Hepatocyte (in vitro differentiated cells): ENCODE results near the gene TCAP. TPM values are rescaled to one million over a fixed set of nuclear protein-coding genes. Genes with fewer than 3 reads are reported as not detected.

Experiments
- DNase-seq: peaks from one replicate; pipeline ENCODE4 v3.0.0-alpha.2; 2016; ENCODE audit warnings: low spot score
- H2AFZ ChIP-seq: fragments of 200-600 bp; sonication (generic); 2 replicates; pipeline ENCODE4 v1.6.0; 2016; ENCODE audit warnings: antibody characterized with exemption, mild to moderate bottlenecking
- H3K27ac ChIP-seq: fragments of 200-600 bp; sonication (generic); 2 replicates; pipeline ENCODE4 v1.5.1; 2016; ENCODE audit warnings: mild to moderate bottlenecking
- H3K27me3 ChIP-seq: fragments of 200-600 bp; sonication (generic); 2 replicates; pipeline ENCODE4 v1.6.1; 2016
- H3K36me3 ChIP-seq: fragments of 200-600 bp; sonication (generic); replicated peaks from 2 replicates; pipeline ENCODE4 v1.5.1; 2016; ENCODE audit warnings: low read depth; ENCODE audit not compliant: insufficient read depth
- H3K4me1 ChIP-seq: fragments of 200-600 bp; sonication (generic); 2 replicates; pipeline ENCODE4 v1.5.1; 2016; ENCODE audit warnings: mild to moderate bottlenecking, moderate library complexity; ENCODE audit not compliant: insufficient read depth
- H3K4me2 ChIP-seq: fragments of 200-600 bp; sonication (generic); 2 replicates; pipeline ENCODE4 v1.6.0; 2016
- H3K4me3 ChIP-seq: fragments of 200-600 bp; sonication (generic); 2 replicates; pipeline ENCODE4 v1.5.1; 2016; ENCODE audit warnings: mild to moderate bottlenecking
- H3K79me2 ChIP-seq: fragments of 200-600 bp; sonication (generic); 2 replicates; pipeline ENCODE4 v1.6.0; 2017; ENCODE audit warnings: mild to moderate bottlenecking
- H3K9me2 ChIP-seq: fragments of 200-600 bp; sonication (generic); replicated peaks from 2 replicates; pipeline ENCODE4 v1.6.0; 2017; ENCODE audit warnings: mild to moderate bottlenecking; ENCODE audit not compliant: insufficient read depth
- H3K9me3 ChIP-seq: fragments of 200-600 bp; sonication (generic); 2 replicates; pipeline ENCODE4 v1.5.1; 2016; ENCODE audit warnings: low read depth, mild to moderate bottlenecking
- H4K20me1 ChIP-seq: fragments of 200-600 bp; sonication (generic); 2 replicates; pipeline ENCODE4 v1.6.0; 2016; ENCODE audit warnings: mild to moderate bottlenecking; ENCODE audit not compliant: insufficient read depth, poor library complexity, severe bottlenecking
- EZH2 ChIP-seq: fragments of 200-600 bp; sonication (generic); IDR thresholded peaks from 2 replicates; pipeline ENCODE4 v1.6.1; 2016; ENCODE audit warnings: antibody characterized with exemption, mild to moderate bottlenecking, borderline replicate concordance
- EZH2phosphoT487 ChIP-seq: fragments of 200-600 bp; sonication (generic); IDR thresholded peaks from one replicate; pipeline ENCODE4 v1.6.1; 2018; ENCODE audit warnings: antibody characterized with exemption, mild to moderate bottlenecking, low read depth, moderate library complexity; ENCODE audit not compliant: unreplicated experiment, severe bottlenecking
- WGBS: methylation state at CpG from one replicate; pipeline ENCODE4 v1.1.6; 2016; ENCODE audit warnings: low lambda C conversion rate; ENCODE audit errors: missing lambda C conversion rate; 5-methylcytosine and 5-hydroxymethylcytosine counted together
- polyA plus RNA-seq: library from polyadenylated mRNA; unstranded; fragments of >200 nt; fragmentation: Nextera tagmentation; extraction: Ambion mirVana; gene quantifications from 2 replicates; pipeline ENCODE4 v1.2.1, GENCODE V29; 2016
- total RNA-seq: library from RNA; depleted of rRNA; stranded (reverse); fragments of >200 nt; gene quantifications from 2 replicates; pipeline ENCODE4 v1.2.3, GENCODE V29; 2014
- TF ChIP-seq, protein P1 (sequence below): fragments of 200-600 bp; sonication (generic); IDR thresholded peaks from 2 replicates; pipeline ENCODE4 v1.5.1; 2016; ENCODE audit warnings: antibody characterized with exemption, mild to moderate bottlenecking; ENCODE audit not compliant: poor library complexity

The TCAP gene
- total and polyA plus RNA-seq, 2 experiments from 2014 or later = 0.64 to 0.90 TPM

DNA sequence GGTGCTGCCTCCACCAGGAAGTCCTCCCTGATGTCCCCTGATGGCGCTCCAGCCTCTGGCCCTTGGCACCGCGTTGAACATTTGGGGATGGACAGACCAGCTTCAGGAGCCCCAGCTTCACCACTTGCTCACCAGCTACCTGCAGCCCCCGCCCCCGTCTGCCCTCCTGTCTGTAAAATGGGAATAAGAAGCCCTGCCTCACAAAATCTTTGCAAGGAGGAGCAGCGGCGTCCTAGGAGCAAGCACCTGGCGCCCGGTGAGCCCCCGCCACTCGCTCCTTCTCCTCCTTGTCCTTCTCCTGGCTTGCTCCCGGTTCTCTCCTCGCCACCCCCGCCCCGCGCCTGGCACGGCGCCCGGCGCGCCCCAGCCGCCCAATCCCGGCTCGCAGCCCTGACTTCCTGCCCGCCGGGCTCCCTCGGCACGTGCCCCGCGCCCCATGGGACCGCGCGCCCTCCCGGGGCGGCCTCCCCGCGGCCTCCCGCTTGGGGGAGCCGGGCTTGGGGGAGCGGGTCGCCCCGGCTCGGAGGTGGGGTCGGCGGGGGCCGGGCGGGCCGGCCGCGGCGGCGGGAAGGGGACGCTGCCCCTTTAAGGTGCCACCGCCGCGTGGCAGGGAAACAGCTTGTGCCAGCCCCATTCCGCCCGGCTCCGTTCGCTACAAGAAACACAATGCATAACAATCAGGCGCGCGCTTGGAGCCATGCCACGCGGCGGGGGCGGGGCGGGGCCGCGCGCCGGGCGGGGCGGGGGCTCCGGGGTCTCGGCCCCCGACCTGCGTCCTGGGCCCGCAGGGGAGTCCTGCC is 47.5 kb upstream of the TCAP start:
- Histone ChIP-seq H3K9me2 (no peaks in the 10 kb centered on the region), H3K27ac (no peak overlapping the region), H3K4me1 (peaks cover 9% of the 10 kb centered on the region), H3K79me2 (no peaks in the 10 kb centered on the region), H4K20me1 (no peaks in the 10 kb centered on the region), H3K9me3 (no peaks in the 10 kb centered on the region), H2AFZ (peak overlapping the region; percentile 54), H3K4me3 (peak overlapping the region; percentile 90), H3K27me3 (peaks cover 46% of the 10 kb centered on the region), H3K4me2 (peak overlapping the region; percentile 99), H3K36me3 (no peaks in the 10 kb centered on the region)
- TF ChIP-seq EZH2phosphoT487 (no peak), EZH2 (no peak)
- TF ChIP-seq, protein P1, sequence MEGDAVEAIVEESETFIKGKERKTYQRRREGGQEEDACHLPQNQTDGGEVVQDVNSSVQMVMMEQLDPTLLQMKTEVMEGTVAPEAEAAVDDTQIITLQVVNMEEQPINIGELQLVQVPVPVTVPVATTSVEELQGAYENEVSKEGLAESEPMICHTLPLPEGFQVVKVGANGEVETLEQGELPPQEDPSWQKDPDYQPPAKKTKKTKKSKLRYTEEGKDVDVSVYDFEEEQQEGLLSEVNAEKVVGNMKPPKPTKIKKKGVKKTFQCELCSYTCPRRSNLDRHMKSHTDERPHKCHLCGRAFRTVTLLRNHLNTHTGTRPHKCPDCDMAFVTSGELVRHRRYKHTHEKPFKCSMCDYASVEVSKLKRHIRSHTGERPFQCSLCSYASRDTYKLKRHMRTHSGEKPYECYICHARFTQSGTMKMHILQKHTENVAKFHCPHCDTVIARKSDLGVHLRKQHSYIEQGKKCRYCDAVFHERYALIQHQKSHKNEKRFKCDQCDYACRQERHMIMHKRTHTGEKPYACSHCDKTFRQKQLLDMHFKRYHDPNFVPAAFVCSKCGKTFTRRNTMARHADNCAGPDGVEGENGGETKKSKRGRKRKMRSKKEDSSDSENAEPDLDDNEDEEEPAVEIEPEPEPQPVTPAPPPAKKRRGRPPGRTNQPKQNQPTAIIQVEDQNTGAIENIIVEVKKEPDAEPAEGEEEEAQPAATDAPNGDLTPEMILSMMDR = no peak
- DNase-seq = peak; percentile 60
- WGBS = 4% methylated on average over 13 of the region's 79 CpGs

- H2AFZ ChIP-seq = peak overlapping the region; percentile 54
- H4K20me1 ChIP-seq = no peaks in the 10 kb centered on the region
- no peaks in the 10 kb centered on the region for H3K9me3 ChIP-seq
- peaks cover 9% of the 10 kb centered on the region for H3K4me1 ChIP-seq
- no peaks in the 10 kb centered on the region for H3K36me3 ChIP-seq
- no peak for TF ChIP-seq EZH2
- TF ChIP-seq, protein P1 = no peak
- no peak for TF ChIP-seq EZH2phosphoT487
- no peaks in the 10 kb centered on the region for H3K9me2 ChIP-seq
- peak overlapping the region; percentile 99 for H3K4me2 ChIP-seq
- H3K79me2 ChIP-seq = no peaks in the 10 kb centered on the region
- 2% methylated on average over 22 of the region's 33 CpGs for WGBS
- peak overlapping the region; percentile 90 for H3K4me3 ChIP-seq
- no peak for DNase-seq
- peaks cover 46% of the 10 kb centered on the region for H3K27me3 ChIP-seq
- H3K27ac ChIP-seq = no peak overlapping the region
Observed at GRCh38 chr17:39618246-39618913, 46.8 kb upstream of the TCAP start.

GRCh38 chr17:39618956-39619785 is 46.0 kb upstream of the TCAP start:
- no peak overlapping the region for H3K27ac ChIP-seq
- peaks cover 9% of the 10 kb centered on the region for H3K4me1 ChIP-seq
- peak overlapping the region; percentile 99 for H3K4me2 ChIP-seq
- H3K9me2 ChIP-seq = no peaks in the 10 kb centered on the region
- no peak for DNase-seq
- no peak overlapping the region for H3K4me3 ChIP-seq
- no peak overlapping the region for H2AFZ ChIP-seq
- WGBS = 54% methylated on average over 13 of the region's 13 CpGs
- H4K20me1 ChIP-seq = no peaks in the 10 kb centered on the region
- H3K36me3 ChIP-seq = no peaks in the 10 kb centered on the region
- no peaks in the 10 kb centered on the region for H3K79me2 ChIP-seq
- H3K27me3 ChIP-seq = peaks cover 46% of the 10 kb centered on the region
- H3K9me3 ChIP-seq = no peaks in the 10 kb centered on the region
- TF ChIP-seq EZH2phosphoT487 (no peak), EZH2 (no peak)
- TF ChIP-seq, protein P1 = no peak
